Measurements from ENCODE around the gene MS4A4A.
A peak's percentile ranks its signal among the peaks of the same experiment; 100 is the strongest.

Gene MS4A4A

DNA sequence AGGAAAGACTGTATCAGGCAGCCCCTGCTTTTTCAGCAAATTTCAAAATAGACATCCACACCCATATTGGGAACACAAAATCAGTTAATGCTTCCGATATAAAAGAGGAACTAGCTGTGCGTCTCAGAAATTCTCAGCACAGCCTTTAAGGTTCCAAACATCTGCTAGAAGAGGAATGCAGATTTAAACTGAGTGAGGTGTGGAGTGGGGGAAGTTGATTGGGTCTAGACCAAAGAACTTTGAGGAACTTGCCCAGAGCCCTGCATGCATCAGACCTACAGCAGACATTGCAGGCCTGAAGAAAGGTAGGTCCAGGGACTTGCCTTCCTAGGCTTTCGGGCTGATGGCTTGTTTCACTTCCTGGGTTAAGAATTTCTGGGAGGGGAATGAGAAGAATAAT, at the start of gene MS4A4A:
Gene MS4A4A (plus strand): TSS at position 255 of the 400 bp plus-strand sequence. CDS start 10 bp downstream, at position 265.
- no peak within 1 kb of the TSS for H3K4me3 ChIP-seq (ENCODE audit: low read length)
- DNase-seq (ENCODE audit: low read depth): no peak
- TF ChIP-seq, protein P1, sequence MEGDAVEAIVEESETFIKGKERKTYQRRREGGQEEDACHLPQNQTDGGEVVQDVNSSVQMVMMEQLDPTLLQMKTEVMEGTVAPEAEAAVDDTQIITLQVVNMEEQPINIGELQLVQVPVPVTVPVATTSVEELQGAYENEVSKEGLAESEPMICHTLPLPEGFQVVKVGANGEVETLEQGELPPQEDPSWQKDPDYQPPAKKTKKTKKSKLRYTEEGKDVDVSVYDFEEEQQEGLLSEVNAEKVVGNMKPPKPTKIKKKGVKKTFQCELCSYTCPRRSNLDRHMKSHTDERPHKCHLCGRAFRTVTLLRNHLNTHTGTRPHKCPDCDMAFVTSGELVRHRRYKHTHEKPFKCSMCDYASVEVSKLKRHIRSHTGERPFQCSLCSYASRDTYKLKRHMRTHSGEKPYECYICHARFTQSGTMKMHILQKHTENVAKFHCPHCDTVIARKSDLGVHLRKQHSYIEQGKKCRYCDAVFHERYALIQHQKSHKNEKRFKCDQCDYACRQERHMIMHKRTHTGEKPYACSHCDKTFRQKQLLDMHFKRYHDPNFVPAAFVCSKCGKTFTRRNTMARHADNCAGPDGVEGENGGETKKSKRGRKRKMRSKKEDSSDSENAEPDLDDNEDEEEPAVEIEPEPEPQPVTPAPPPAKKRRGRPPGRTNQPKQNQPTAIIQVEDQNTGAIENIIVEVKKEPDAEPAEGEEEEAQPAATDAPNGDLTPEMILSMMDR (conservative IDR thresholded peaks at IDR 0.05; ENCODE audit: low read depth, low read length): no peak

DNA sequence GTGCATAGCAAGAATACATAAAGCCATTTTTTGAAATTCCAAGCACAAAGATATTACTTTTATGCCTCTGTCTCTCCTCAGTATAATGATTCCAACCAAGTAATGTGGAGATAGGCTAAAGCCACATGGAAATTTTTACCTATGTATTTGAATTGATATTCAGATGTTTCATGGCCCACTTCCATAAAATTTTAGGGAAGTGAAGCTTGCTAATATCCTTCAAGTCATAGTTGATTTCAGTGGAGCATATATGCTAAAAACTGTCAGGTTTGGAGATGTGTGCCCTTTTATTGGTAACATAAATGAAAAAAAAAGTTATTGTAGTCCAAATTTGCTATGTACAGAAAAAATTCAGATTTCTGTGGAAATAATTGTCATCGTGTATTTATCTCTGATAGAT, 49.8 kb upstream of the MS4A4A start:
- DNase-seq (ENCODE audit: low read depth): no peak
- no peak overlapping the region for H3K4me3 ChIP-seq (ENCODE audit: low read length)
- TF ChIP-seq, protein P1 (conservative IDR thresholded peaks at IDR 0.05; ENCODE audit: low read depth, low read length): no peak

DNA sequence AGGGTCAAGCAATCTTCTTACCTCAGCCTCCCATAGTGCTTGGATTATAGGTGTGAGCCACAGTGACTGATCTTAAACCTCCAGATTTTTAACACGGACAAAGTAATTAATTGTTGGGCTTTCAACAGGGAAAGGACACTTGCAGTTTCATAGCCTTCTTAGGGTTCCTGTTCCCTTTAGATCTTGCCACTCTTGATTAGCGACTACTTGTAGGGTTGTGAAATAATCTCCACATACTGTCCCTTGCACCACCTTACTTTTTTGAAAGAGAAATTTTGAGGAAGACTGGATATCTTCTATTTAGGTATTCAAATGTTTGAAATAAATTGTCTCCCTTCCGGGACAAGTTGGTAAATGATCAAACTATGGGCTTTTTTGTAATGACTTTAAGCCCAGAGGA, 45.1 kb upstream of the MS4A4A start:
- TF ChIP-seq, protein P1 (conservative IDR thresholded peaks at IDR 0.05; ENCODE audit: low read depth, low read length): no peak
- DNase-seq (ENCODE audit: low read depth): no peak
- no peak overlapping the region for H3K4me3 ChIP-seq (ENCODE audit: low read length)

DNA sequence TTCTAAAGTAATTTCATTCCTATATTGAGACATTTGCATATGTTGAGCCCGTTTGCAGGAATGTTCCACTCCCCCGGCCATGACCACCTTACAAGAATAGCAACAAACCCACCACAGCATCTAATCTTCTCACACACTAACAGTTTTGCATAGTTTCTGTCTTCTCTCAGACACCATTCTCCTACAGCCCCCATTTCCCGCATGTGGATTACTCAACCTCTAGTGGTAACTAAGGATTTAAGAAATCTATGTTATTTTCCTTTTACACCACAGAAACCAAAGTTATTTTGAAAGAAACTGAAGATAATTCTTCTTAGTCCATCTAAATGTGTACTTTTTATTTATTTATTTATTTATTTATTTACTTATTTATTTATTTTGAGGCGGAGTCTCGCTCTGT, 39.8 kb upstream of the MS4A4A start:
- DNase-seq (ENCODE audit: low read depth): no peak
- H3K4me3 ChIP-seq (ENCODE audit: low read length): no peak overlapping the region
- TF ChIP-seq, protein P1 (conservative IDR thresholded peaks at IDR 0.05; ENCODE audit: low read depth, low read length): no peak

DNA sequence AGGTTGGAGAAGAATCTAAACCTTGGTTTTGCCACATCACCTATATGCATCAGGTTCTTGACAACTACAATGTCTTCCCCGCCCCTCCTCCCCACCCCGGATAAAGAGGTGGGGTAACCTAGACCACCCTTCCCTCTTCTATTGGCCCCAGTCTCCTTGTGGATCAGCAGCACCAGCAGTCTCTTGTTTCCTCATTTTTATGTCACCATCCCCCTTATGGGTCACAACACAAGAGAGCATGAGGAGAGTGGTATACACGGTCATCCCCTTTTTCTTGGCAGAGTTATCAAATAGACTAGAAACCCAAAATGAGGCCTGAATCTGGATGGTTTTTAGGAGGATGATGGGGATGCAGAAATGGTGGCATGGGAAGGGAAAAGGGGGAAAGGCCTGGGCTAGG, 38.7 kb upstream of the MS4A4A start:
- no peak for DNase-seq (ENCODE audit: low read depth)

DNA sequence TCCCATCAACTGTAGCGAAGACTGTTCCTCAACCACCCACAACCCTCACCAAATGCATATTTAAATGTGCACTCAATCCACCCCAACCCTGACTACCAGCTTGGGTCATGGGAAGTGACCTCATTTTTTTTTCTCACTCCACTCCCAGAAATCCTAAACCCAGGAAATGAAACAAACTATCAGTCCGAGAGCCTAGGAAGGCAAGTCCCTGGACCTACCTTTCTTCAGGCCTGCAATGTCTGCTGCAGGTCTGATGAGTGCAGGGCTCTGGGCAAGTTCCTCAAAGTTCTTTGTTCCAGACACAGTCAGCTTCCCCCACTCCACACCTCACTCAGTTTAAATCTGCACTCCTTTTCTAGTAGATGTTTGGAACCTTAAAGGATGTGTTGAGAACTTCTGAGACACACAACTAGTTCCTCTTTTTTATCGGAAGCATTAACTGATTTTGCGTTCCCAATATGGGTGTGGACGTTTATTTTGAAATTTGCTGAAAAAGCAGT, 37.7 kb upstream of the MS4A4A start, which contains the start of gene MS4A4E:
Gene MS4A4E (minus strand): TSS at position 398 of the 500 bp plus-strand sequence. CDS start 13,082 bp downstream, outside the sequence.
- DNase-seq (ENCODE audit: low read depth): no peak
- TF ChIP-seq, protein P1 (conservative IDR thresholded peaks at IDR 0.05; ENCODE audit: low read depth, low read length): no peak
- H3K4me3 ChIP-seq (ENCODE audit: low read length): no peak within 1 kb of the TSS

More for the DNA sequence above, 38.7 kb upstream of the MS4A4A start:
- H3K4me3 ChIP-seq (ENCODE audit: low read length): no peak overlapping the region
- TF ChIP-seq, protein P1 (conservative IDR thresholded peaks at IDR 0.05; ENCODE audit: low read depth, low read length): no peak

DNA sequence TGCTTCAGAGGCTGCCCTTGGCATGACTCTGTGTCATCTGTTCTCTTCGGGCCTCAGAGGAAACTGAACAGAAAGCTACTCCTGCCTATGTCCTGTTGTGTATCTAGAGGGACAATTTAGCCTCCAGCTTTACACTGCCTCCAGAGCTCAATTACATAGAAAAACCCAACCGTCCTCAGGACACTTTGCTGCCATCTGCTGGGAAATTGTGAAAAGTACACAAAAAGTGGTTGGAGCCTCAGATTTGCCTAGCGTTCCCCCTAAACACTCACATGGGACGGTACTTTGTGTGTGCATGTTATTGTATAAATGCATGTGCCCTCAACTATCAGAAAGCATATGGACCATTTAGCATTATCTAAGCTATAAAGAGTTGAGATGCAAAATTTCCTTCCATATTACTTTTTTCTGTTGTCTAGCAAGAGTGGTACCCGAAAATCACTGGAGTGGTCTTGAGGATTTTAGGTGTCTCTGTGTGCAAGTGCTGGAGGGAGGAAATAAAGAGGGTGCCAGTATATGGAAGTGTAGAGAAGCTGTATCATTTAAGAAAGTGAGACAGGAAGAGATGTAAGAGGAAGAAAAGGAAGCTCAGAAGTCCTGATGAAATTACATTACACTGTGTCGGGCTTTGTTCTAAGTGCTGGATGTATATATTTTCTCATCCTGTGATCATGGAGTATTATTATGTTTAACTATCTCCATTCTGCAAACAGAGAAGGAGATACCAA, 28.8 kb upstream of the MS4A4A start:
- no peak for DNase-seq (ENCODE audit: low read depth)
- TF ChIP-seq, protein P1 (conservative IDR thresholded peaks at IDR 0.05; ENCODE audit: low read depth, low read length): peak; percentile 61
- H3K4me3 ChIP-seq (ENCODE audit: low read length): no peak overlapping the region
